ENCODE results near the gene SLC35F3. TPM values are rescaled to one million over a fixed set of nuclear protein-coding genes. Genes with fewer than 3 reads are reported as not detected.

The SLC35F3 gene
- total and polyA plus RNA-seq, 2 experiments from 2014 or later, result 1.0 to 3.2 TPM

- no peak overlapping the region for H3K4me3 Mint-ChIP-seq
Observed at GRCh38 chr1:234169161-234169849, 264.8 kb downstream of the SLC35F3 start.

GRCh38 chr1:234170067-234170466 is 265.6 kb downstream of the SLC35F3 start:
- Histone ChIP-seq H3K9me2 (ENCODE audit: insufficient read depth) (no peaks in the 10 kb centered on the region), H3K79me2 (replicated peaks; ENCODE audit: insufficient read depth) (no peaks in the 10 kb centered on the region), H3K4me1 (ENCODE audit: insufficient read depth) (no peaks in the 10 kb centered on the region), H3K4me2 (no peak overlapping the region), H2AFZ (no peak overlapping the region), H3K4me3 (no peak overlapping the region), H3K36me3 (ENCODE audit: insufficient read depth) (no peaks in the 10 kb centered on the region), H4K20me1 (replicated peaks; ENCODE audit: insufficient read depth) (no peaks in the 10 kb centered on the region), H3K27ac (ENCODE audit: low read depth) (no peak overlapping the region), H3F3A (replicated peaks; ENCODE audit: low read depth) (no peaks in the 10 kb centered on the region), H3K27me3 (ENCODE audit: insufficient read depth) (no peaks in the 10 kb centered on the region)
- Mint-ChIP-seq H3K9me3 (no peaks in the 10 kb centered on the region), H3K27ac (no peak overlapping the region), H3K36me3 (ENCODE audit: low read depth) (no peaks in the 10 kb centered on the region), H3K27me3 (ENCODE audit: insufficient read depth, low read depth, poor library complexity) (peaks cover 2% of the 10 kb centered on the region), H3K4me1 (no peaks in the 10 kb centered on the region), H3K4me3 (no peak overlapping the region)
- ATAC-seq, result no peak
- no peak for DNase-seq (ENCODE audit: low spot score)
- TF ChIP-seq ETS1 (IDR thresholded peaks at IDR 0.05) (no peak), JUNB (IDR thresholded peaks at IDR 0.05; ENCODE audit: unreplicated experiment) (no peak), STAT1 (IDR thresholded peaks at IDR 0.05; ENCODE audit: unreplicated experiment) (no peak), EZH2 (IDR thresholded peaks at IDR 0.05; ENCODE audit: low read depth, unreplicated experiment) (no peak), ZNF114 (CRISPR knock-in tag; IDR thresholded peaks at IDR 0.05) (no peak), CTCF (conservative IDR thresholded peaks at IDR 0.05; ENCODE audit: low read depth in 2 of 2) (no peak), ZNF331 (CRISPR knock-in tag; IDR thresholded peaks at IDR 0.05; ENCODE audit: low read depth) (no peak), POLR2AphosphoS5 (IDR thresholded peaks at IDR 0.05; ENCODE audit: low read depth) (no peak), CREB1 (CRISPR knock-in tag; IDR thresholded peaks at IDR 0.05; ENCODE audit: low read depth) (no peak), NANOG (IDR thresholded peaks at IDR 0.05; ENCODE audit: borderline replicate concordance) (no peak)

More at GRCh38 chr1:234169161-234169849, 264.8 kb downstream of the SLC35F3 start:
- Histone ChIP-seq H3K4me1 (ENCODE audit: insufficient read depth) (peaks cover 2% of the 10 kb centered on the region; the same call in 1 of the 2 replicates), H3K27me3 (ENCODE audit: insufficient read depth) (no peaks in the 10 kb centered on the region), H3F3A (replicated peaks; ENCODE audit: low read depth) (no peaks in the 10 kb centered on the region), H3K36me3 (ENCODE audit: insufficient read depth) (no peaks in the 10 kb centered on the region), H3K4me3 (no peak overlapping the region), H4K20me1 (replicated peaks; ENCODE audit: insufficient read depth) (no peaks in the 10 kb centered on the region), H2AFZ (no peak overlapping the region), H3K4me2 (no peak overlapping the region), H3K27ac (ENCODE audit: low read depth) (no peak overlapping the region), H3K79me2 (replicated peaks; ENCODE audit: insufficient read depth) (no peaks in the 10 kb centered on the region), H3K9me2 (ENCODE audit: insufficient read depth) (no peaks in the 10 kb centered on the region)
- DNase-seq (ENCODE audit: low spot score), result no peak
- H3K27me3 Mint-ChIP-seq (ENCODE audit: insufficient read depth, low read depth, poor library complexity), result peaks cover 3% of the 10 kb centered on the region
- H3K9me3 Mint-ChIP-seq, result no peaks in the 10 kb centered on the region
- H3K4me1 Mint-ChIP-seq, result peaks cover 6% of the 10 kb centered on the region; the same call in 2 of the 3 replicates
- no peaks in the 10 kb centered on the region for H3K36me3 Mint-ChIP-seq (ENCODE audit: low read depth)
- ATAC-seq, result no peak
- H3K27ac Mint-ChIP-seq, result no peak overlapping the region
- TF ChIP-seq ZNF114 (CRISPR knock-in tag; IDR thresholded peaks at IDR 0.05) (no peak), NANOG (IDR thresholded peaks at IDR 0.05; ENCODE audit: borderline replicate concordance) (no peak), REST (IDR thresholded peaks at IDR 0.05; ENCODE audit: unreplicated experiment) (no peak), POLR2AphosphoS5 (IDR thresholded peaks at IDR 0.05; ENCODE audit: low read depth) (no peak), EZH2 (IDR thresholded peaks at IDR 0.05; ENCODE audit: low read depth, unreplicated experiment) (no peak), CREB1 (CRISPR knock-in tag; IDR thresholded peaks at IDR 0.05; ENCODE audit: low read depth) (no peak)
